Stomach (tissue), 9 donors: ENCODE measurements around the gene VAV2. TPM values are rescaled to one million over a fixed set of nuclear protein-coding genes. Genes with fewer than 3 reads are reported as not detected.
A peak's percentile ranks its signal among the peaks of the same experiment; 100 is the strongest.

Source experiments
- DNase-seq, 2 donors: peaks; one replicate each; pipeline versions ENCODE4 v3.0.0 to v3.0.0-alpha.2; 2013 to 2019
- H3K27ac ChIP-seq, 5 donors: fragments of 200-600 bp in 4 of 5; sonication (generic) in 4 of 5; one replicate each; pipeline ENCODE4 v1.5.1; 2013 to 2019; ENCODE audit warnings: mild to moderate bottlenecking in 1 of 5, moderate library complexity in 1 of 5
- H3K27me3 ChIP-seq, 3 donors: fragments of 200-600 bp; sonication (generic); one replicate each; pipeline ENCODE4 v1.5.1; 2017 to 2019; ENCODE audit warnings: mixed run types in 1 of 3
- H3K36me3 ChIP-seq, 4 donors: fragments of 200-600 bp; sonication (generic); 1 replicate in 3 of 4; 2 replicates in 1 of 4; pipeline ENCODE4 v1.5.1; 2016 to 2019
- H3K4me1 ChIP-seq, 4 donors: fragments of 200-600 bp; sonication (generic); one replicate each; pipeline ENCODE4 v1.5.1; 2016 to 2019
- H3K4me3 ChIP-seq, 4 donors: fragments of 200-600 bp; sonication (generic) in 3 of 4; one replicate each; pipeline ENCODE4 v1.5.1; 2016 to 2019; ENCODE audit warnings: mild to moderate bottlenecking in 1 of 4
- H3K9me3 ChIP-seq, 4 donors: fragments of 200-600 bp; sonication (generic); one replicate each; pipeline ENCODE4 v1.5.1; 2016 to 2019
- CTCF ChIP-seq, 7 experiments: fragments of 450-650 bp in 4 of 7; fragments of 200-600 bp in 3 of 7; sonication (generic) in 3 of 7; IDR thresholded peaks; one replicate each; pipeline ENCODE4 v1.5.1; 2016 to 2019; ENCODE audit warnings: antibody characterized with exemption in 7 of 7, control low read depth in 2 of 7, mild to moderate bottlenecking in 1 of 7
- EP300 ChIP-seq: sonication (generic); formaldehyde crosslinking; IDR thresholded peaks from one replicate; pipeline ENCODE4 v1.6.1; 2017; ENCODE audit warnings: antibody characterized with exemption
- POLR2A ChIP-seq, 4 donors: fragments of 450-650 bp; IDR thresholded peaks; one replicate each; pipeline ENCODE4 v1.6.1; 2016; ENCODE audit warnings: antibody characterized with exemption in 4 of 4, control low read depth in 2 of 4, mild to moderate bottlenecking in 1 of 4, moderate library complexity in 1 of 4
- POLR2AphosphoS5 ChIP-seq, 3 donors: sonication (generic); formaldehyde crosslinking; IDR thresholded peaks; one replicate each; pipeline ENCODE4 v1.6.1; 2016; ENCODE audit warnings: antibody characterized with exemption in 3 of 3
- WGBS, 5 donors: extraction: QIAGEN DNeasy Blood & Tissue Kit in 3 of 5; methylation state at CpG; one replicate each; pipeline versions ENCODE4 v1.1.5 to v1.1.7; 2013 to 2018; 5-methylcytosine and 5-hydroxymethylcytosine counted together
- intact Hi-C: fragments of 100-400 bp; cut with DNase I; formaldehyde crosslinking; loops from one replicate; pipeline ENCODE4 v1.15.1; 2023; ENCODE audit warnings: low total_unique reads
- polyA plus RNA-seq, 3 donors: library from polyadenylated mRNA; stranded (reverse); fragments of 200-250 nt; gene quantifications; one replicate each; pipeline ENCODE4 v1.2.3, GENCODE V29; 2013
- total RNA-seq, 5 donors: library from RNA; depleted of rRNA; stranded (reverse); fragments of >200 nt; gene quantifications; one replicate each; pipeline versions ENCODE4 v1.1.0 to v1.2.3, GENCODE V29; 2014 to 2016
- donor health status: healthy with polysubstance abuse.
- donor health status: Bipolar disorder and iron deficiency.
- donor health status: healthy.

Gene VAV2
- total and polyA plus RNA-seq, 8 donors: 4.1 to 14.2 (median 7.0) TPM

DNA sequence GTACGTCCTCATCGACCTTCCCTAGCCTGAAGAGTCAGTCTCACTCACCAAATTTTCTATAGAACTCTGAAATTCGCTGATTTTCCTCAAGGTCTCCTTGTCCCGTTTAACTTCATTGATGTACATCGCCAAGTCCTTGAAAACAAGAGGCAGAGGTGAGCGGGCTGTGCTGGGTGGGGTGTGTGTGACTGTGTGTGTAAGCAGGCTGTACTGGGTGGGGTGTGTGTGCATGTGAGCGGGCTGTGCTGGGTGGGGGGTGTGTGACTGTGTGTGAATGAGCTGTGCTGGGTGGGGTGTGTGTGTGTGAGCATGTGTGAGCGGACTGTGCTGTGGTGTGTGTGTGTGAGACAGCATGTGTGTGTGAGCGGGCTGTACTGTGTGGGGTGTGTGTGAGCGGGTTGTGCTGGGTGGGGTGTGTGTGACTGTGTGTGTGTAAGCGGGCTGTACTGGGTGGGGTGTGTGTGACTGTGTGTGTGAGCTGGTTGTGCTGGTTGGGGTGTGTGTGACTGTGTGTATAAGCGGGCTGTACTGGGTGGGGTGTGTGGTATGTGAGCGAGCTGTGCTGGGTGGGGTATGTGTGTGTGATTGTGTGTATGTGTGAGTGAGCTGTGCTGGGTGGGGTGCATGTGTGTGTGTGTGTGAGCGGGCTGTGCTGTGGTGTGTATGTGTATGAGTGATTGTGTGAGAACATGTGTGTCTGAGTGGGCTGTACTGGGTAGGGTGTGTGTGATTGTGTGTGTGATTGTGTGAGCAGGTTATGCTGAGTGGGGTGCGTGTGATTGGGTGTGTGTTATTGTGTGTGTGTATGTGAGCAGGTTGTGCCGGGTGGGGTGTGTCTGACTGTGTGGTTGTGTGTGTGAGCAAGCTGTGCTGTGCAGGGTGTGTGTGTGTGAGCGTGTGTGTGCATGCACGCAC is 200.1 kb downstream of the VAV2 start:
- 84 to 91% (median 86%) methylated on average over 18 of the region's 18 CpGs for WGBS, 5 donors

DNA sequence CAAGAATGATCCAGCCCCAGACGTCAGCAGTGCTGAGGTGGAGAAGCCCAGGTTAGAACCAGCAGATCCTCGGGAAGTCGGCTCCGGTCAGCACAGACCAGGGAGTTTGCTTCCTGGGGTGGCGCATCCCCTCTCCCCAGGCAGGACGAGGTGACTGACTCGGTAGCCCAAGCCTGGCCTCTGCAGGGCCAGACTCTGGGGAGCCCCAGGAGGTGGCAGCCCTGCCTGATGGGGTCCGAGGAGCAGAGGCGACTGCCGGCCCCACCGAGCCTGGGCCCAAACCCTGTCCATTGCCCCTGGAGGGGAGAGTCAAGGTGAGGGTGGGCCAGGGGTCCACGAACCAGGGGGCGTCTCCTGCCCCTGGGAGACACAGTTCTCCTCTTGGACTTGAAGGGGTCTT is 201.1 kb downstream of the VAV2 start:
- 93 to 96% (median 94%) methylated on average over 7 to 13 of the region's 13 CpGs for WGBS, 5 donors
- DNase-seq: no peak
- intact Hi-C loops: loop anchor here (5.0 kb wide), 1 partner anchor 206 kb away; no protein-coding TSS in a partner anchor
- Histone ChIP-seq H3K9me3 (no peaks in the 10 kb centered on the region), H3K4me1 (peaks cover 13 to 44% (median 40%) of the 10 kb centered on the region in 4 donors), H3K4me3 (no peak overlapping the region), H3K36me3 (peaks cover 0 to 31% (median 20%) of the 10 kb centered on the region in 4 donors), H3K27me3 (no peaks in the 10 kb centered on the region), H3K27ac (no peak overlapping the region)
- TF ChIP-seq EP300 (no peak), POLR2AphosphoS5 (IDR thresholded peaks at IDR 0.05) (no peak), POLR2A (IDR thresholded peaks at IDR 0.05) (no peak), CTCF (IDR thresholded peaks at IDR 0.05) (no peak)

More for the DNA sequence above, 200.1 kb downstream of the VAV2 start:
- Histone ChIP-seq H3K27ac (no peak overlapping the region), H3K9me3 (no peaks in the 10 kb centered on the region), H3K27me3 (no peaks in the 10 kb centered on the region), H3K36me3 (peaks cover 0 to 40% (median 20%) of the 10 kb centered on the region in 4 donors), H3K4me1 (peaks cover 13 to 43% (median 40%) of the 10 kb centered on the region in 4 donors), H3K4me3 (no peak overlapping the region)
- DNase-seq: peak in 1 of 2 donors; percentile 52
- no peak for TF ChIP-seq CTCF (IDR thresholded peaks at IDR 0.05)
- intact Hi-C loops: loop anchor here (5.0 kb wide), 1 partner anchor 205 kb away; no protein-coding TSS in a partner anchor

DNA sequence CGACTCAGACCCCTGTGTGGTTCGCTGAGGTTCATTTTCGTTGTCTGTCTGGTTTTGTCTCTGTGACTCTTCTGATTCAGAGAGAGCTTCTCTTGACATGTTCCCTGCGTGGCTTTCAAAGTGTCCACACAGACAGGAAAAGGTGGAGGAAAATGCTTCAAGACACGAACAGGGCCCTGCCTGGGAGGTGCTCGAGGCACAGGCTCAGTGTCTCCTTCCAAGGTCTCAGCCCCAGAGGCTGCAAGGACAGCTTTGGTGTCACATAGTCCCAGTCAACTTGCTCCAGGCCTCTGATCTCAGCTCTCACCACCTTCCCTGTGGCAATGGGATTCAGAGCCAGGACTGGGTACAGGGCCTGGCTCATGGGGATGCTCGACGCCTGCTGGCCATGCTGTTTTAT is 202.3 kb downstream of the VAV2 start:
- H3K27ac ChIP-seq: peak overlapping the region in 4 of 5 donors; percentile 44 to 80 (median 56)
- H3K9me3 ChIP-seq: no peaks in the 10 kb centered on the region
- H3K4me3 ChIP-seq: peak overlapping the region in 1 of 4 donors; percentile 9
- intact Hi-C loops: loop anchor here (5.0 to 10.0 kb wide), 2 partner anchors 208 to 305 kb away; no protein-coding TSS in a partner anchor
- H3K27me3 ChIP-seq: no peaks in the 10 kb centered on the region
- no peak for TF ChIP-seq EP300
- TF ChIP-seq POLR2A (IDR thresholded peaks at IDR 0.05): no peak
- TF ChIP-seq POLR2AphosphoS5 (IDR thresholded peaks at IDR 0.05): no peak
- no peak for TF ChIP-seq CTCF (IDR thresholded peaks at IDR 0.05)
- H3K36me3 ChIP-seq: peaks cover 0 to 32% (median 20%) of the 10 kb centered on the region in 4 donors
- 36 to 60% (median 50%) methylated on average over 8 of the region's 8 CpGs for WGBS, 5 donors
- H3K4me1 ChIP-seq: peaks cover 13 to 44% (median 40%) of the 10 kb centered on the region in 4 donors
- DNase-seq: no peak

GRCh38 chr9:133788819-133789717 is 203.1 kb downstream of the VAV2 start:
- peak overlapping the region in 2 of 4 donors; percentile 9 to 11 for H3K4me3 ChIP-seq
- H3K4me1 ChIP-seq: peaks cover 13 to 44% (median 40%) of the 10 kb centered on the region in 4 donors
- no peaks in the 10 kb centered on the region for H3K9me3 ChIP-seq
- WGBS, 5 donors: 23 to 55% (median 41%) methylated on average over 20 to 34 of the region's 34 CpGs
- H3K27ac ChIP-seq: peak overlapping the region; percentile 25 to 80 (median 53)
- H3K27me3 ChIP-seq: no peaks in the 10 kb centered on the region
- intact Hi-C loops: loop anchor here (10.0 kb wide), 1 partner anchor 306 kb away; no protein-coding TSS in a partner anchor
- DNase-seq: peak; percentile 80 to 81
- peak in 1 of 3 donors; percentile 40 for TF ChIP-seq POLR2AphosphoS5 (IDR thresholded peaks at IDR 0.05)
- no peak for TF ChIP-seq EP300
- peaks cover 0 to 39% (median 20%) of the 10 kb centered on the region in 4 donors for H3K36me3 ChIP-seq
